ENCODE measurements around the gene ETS2. TPM values are rescaled to one million over a fixed set of nuclear protein-coding genes. Genes with fewer than 3 reads are reported as not detected.

Gene ETS2
- total RNA-seq, 1 donor from 2014 or later: 40.3 TPM

DNA sequence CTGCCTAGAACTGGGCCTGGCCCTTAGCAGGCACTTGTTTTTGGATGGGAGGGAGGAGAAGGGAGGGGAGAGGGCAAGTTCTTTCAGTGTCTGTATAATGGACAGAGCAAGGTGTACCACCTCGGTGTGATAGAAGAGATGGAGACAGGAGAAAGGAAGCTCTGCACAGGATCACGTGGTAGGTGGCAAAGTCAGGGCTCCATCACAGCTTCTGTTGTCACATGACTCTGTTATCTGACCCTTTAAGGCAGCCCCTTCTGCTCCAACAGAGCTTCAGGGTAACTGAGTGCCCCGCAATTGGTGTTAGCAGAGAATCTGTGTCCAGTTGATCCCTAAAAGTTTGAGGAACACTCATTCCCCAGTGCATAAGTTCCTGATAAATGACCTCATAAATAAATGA is 16.5 kb upstream of the ETS2 start:
- Histone ChIP-seq H4K20me1 (ENCODE audit: insufficient read depth, low read length) (no peaks in the 10 kb centered on the region), H3K9me3 (ENCODE audit: insufficient read depth, low read depth, low read length) (no peaks in the 10 kb centered on the region), H3K4me2 (ENCODE audit: low read length) (no peak overlapping the region), H3K36me3 (ENCODE audit: insufficient read depth, low read length) (no peaks in the 10 kb centered on the region), H3K4me3 (ENCODE audit: insufficient read depth, low read depth, low read length) (no peak overlapping the region), H3K27ac (ENCODE audit: low read depth, low read length) (no peak overlapping the region), H2AFZ (ENCODE audit: low read depth, low read length) (no peak overlapping the region), H3K79me2 (ENCODE audit: insufficient read depth, low read length) (no peaks in the 10 kb centered on the region), H3K27me3 (ENCODE audit: insufficient read depth, low read length) (no peaks in the 10 kb centered on the region), H3K4me1 (ENCODE audit: insufficient read depth, low read length) (peaks cover 11% of the 10 kb centered on the region), H3K9ac (ENCODE audit: low read length) (no peak overlapping the region)
- H3K27me3 Mint-ChIP-seq (ENCODE audit: low read depth, unreplicated experiment): no peaks in the 10 kb centered on the region
- FAIRE-seq (no peak), DNase-seq (ENCODE audit: low read depth) (no peak)
- no peaks in the 10 kb centered on the region for H3K36me3 Mint-ChIP-seq (ENCODE audit: low read depth, unreplicated experiment)
- H3K4me3 Mint-ChIP-seq (ENCODE audit: unreplicated experiment): no peak overlapping the region
- peaks cover 16% of the 10 kb centered on the region for H3K4me1 Mint-ChIP-seq (ENCODE audit: low read depth, unreplicated experiment)
- no peak overlapping the region for H3K27ac Mint-ChIP-seq (ENCODE audit: unreplicated experiment)
- TF ChIP-seq, protein P1, sequence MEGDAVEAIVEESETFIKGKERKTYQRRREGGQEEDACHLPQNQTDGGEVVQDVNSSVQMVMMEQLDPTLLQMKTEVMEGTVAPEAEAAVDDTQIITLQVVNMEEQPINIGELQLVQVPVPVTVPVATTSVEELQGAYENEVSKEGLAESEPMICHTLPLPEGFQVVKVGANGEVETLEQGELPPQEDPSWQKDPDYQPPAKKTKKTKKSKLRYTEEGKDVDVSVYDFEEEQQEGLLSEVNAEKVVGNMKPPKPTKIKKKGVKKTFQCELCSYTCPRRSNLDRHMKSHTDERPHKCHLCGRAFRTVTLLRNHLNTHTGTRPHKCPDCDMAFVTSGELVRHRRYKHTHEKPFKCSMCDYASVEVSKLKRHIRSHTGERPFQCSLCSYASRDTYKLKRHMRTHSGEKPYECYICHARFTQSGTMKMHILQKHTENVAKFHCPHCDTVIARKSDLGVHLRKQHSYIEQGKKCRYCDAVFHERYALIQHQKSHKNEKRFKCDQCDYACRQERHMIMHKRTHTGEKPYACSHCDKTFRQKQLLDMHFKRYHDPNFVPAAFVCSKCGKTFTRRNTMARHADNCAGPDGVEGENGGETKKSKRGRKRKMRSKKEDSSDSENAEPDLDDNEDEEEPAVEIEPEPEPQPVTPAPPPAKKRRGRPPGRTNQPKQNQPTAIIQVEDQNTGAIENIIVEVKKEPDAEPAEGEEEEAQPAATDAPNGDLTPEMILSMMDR (IDR thresholded peaks at IDR 0.05; ENCODE audit: insufficient read depth, low read depth, low read length): no peak
- H3K9me3 Mint-ChIP-seq (ENCODE audit: unreplicated experiment): peaks cover 2% of the 10 kb centered on the region

DNA sequence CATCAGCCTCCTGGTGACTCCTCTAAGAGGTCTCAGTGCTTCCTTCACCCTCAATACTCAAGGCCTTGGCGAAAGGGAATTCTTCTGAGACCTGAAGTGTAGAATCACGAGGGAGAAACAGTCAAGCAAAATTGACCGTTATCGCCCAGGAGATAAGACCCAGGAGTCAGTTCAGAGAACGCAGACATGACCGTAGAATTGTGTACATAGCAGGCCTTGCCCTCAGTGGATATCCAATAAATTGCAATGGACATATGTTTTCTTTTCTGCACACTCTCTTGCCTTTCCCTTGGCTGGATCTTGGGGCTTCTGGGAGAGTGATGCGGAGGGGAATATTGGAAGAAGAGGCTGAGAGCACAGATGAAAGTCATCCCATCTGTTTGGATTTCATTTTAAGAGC is 15.7 kb upstream of the ETS2 start:
- Histone ChIP-seq H3K79me2 (ENCODE audit: insufficient read depth, low read length) (no peaks in the 10 kb centered on the region), H3K27me3 (ENCODE audit: insufficient read depth, low read length) (no peaks in the 10 kb centered on the region), H3K9ac (ENCODE audit: low read length) (no peak overlapping the region), H3K4me2 (ENCODE audit: low read length) (no peak overlapping the region), H3K9me3 (ENCODE audit: insufficient read depth, low read depth, low read length) (no peaks in the 10 kb centered on the region), H4K20me1 (ENCODE audit: insufficient read depth, low read length) (no peaks in the 10 kb centered on the region), H3K27ac (ENCODE audit: low read depth, low read length) (no peak overlapping the region), H3K4me3 (ENCODE audit: insufficient read depth, low read depth, low read length) (no peak overlapping the region), H3K4me1 (ENCODE audit: insufficient read depth, low read length) (peaks cover 11% of the 10 kb centered on the region), H2AFZ (ENCODE audit: low read depth, low read length) (no peak overlapping the region), H3K36me3 (ENCODE audit: insufficient read depth, low read length) (no peaks in the 10 kb centered on the region)
- H3K4me1 Mint-ChIP-seq (ENCODE audit: low read depth, unreplicated experiment): peaks cover 16% of the 10 kb centered on the region
- H3K36me3 Mint-ChIP-seq (ENCODE audit: low read depth, unreplicated experiment): no peaks in the 10 kb centered on the region
- no peak for DNase-seq (ENCODE audit: low read depth)
- H3K27ac Mint-ChIP-seq (ENCODE audit: unreplicated experiment): no peak overlapping the region
- H3K27me3 Mint-ChIP-seq (ENCODE audit: low read depth, unreplicated experiment): no peaks in the 10 kb centered on the region
- FAIRE-seq: no peak
- H3K9me3 Mint-ChIP-seq (ENCODE audit: unreplicated experiment): peaks cover 2% of the 10 kb centered on the region
- no peak for TF ChIP-seq EZH2 (IDR thresholded peaks at IDR 0.05; ENCODE audit: insufficient read depth, low read length)
- TF ChIP-seq, protein P1 (IDR thresholded peaks at IDR 0.05; ENCODE audit: insufficient read depth, low read depth, low read length): no peak
- H3K4me3 Mint-ChIP-seq (ENCODE audit: unreplicated experiment): no peak overlapping the region

DNA sequence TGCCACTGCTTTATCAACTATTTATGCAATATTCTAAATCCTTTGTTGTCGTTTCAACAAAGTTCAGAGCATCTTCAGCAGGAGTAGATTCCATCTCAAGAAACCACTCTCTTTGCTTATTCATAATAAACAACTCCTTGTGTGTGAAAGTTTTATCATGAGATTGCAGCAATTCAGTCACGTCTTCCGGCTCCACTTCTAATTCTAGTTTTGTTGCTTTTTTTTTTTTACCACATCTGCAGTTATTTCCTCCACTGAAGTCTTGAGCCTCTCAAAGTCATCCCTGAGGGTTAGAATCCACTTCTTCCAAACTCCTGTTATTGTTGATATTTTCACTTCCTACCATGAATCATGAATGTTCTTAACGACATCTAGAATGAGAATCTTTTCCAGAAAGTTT is 14.8 kb upstream of the ETS2 start:
- no peak overlapping the region for H3K9ac ChIP-seq (ENCODE audit: low read length)
- H3K27me3 Mint-ChIP-seq (ENCODE audit: low read depth, unreplicated experiment): no peaks in the 10 kb centered on the region
- no peaks in the 10 kb centered on the region for H3K9me3 ChIP-seq (ENCODE audit: insufficient read depth, low read depth, low read length)
- H3K27ac Mint-ChIP-seq (ENCODE audit: unreplicated experiment): no peak overlapping the region
- DNase-seq (ENCODE audit: low read depth) (no peak), FAIRE-seq (no peak)
- H3K4me3 ChIP-seq (ENCODE audit: insufficient read depth, low read depth, low read length): no peak overlapping the region
- no peaks in the 10 kb centered on the region for H3K79me2 ChIP-seq (ENCODE audit: insufficient read depth, low read length)
- H3K9me3 Mint-ChIP-seq (ENCODE audit: unreplicated experiment): peaks cover 6% of the 10 kb centered on the region
- H3K4me1 ChIP-seq (ENCODE audit: insufficient read depth, low read length): peaks cover 11% of the 10 kb centered on the region
- no peak overlapping the region for H2AFZ ChIP-seq (ENCODE audit: low read depth, low read length)
- H4K20me1 ChIP-seq (ENCODE audit: insufficient read depth, low read length): no peaks in the 10 kb centered on the region
- no peaks in the 10 kb centered on the region for H3K36me3 ChIP-seq (ENCODE audit: insufficient read depth, low read length)
- H3K27ac ChIP-seq (ENCODE audit: low read depth, low read length): no peak overlapping the region
- peaks cover 16% of the 10 kb centered on the region for H3K4me1 Mint-ChIP-seq (ENCODE audit: low read depth, unreplicated experiment)
- no peak for TF ChIP-seq EZH2 (IDR thresholded peaks at IDR 0.05; ENCODE audit: insufficient read depth, low read length)
- TF ChIP-seq, protein P1 (IDR thresholded peaks at IDR 0.05; ENCODE audit: insufficient read depth, low read depth, low read length): no peak
- H3K27me3 ChIP-seq (ENCODE audit: insufficient read depth, low read length): no peaks in the 10 kb centered on the region
- no peak overlapping the region for H3K4me2 ChIP-seq (ENCODE audit: low read length)
- H3K4me3 Mint-ChIP-seq (ENCODE audit: unreplicated experiment): no peak overlapping the region
- H3K36me3 Mint-ChIP-seq (ENCODE audit: low read depth, unreplicated experiment): no peaks in the 10 kb centered on the region

Data from astrocyte (in vitro differentiated cells and primary cell).